ENCODE data around the gene DNTT.

DNTT gene

GRCh38 chr10:96378741-96379140 is 74.5 kb downstream of the DNTT start (continued):
- no peak for TF ChIP-seq ZNF211 (tag by site-specific recombination; IDR thresholded peaks at IDR 0.05; ENCODE audit: low read depth)
- no peak for TF ChIP-seq INSM2 (tag by site-specific recombination; IDR thresholded peaks at IDR 0.05)
- no peak for TF ChIP-seq TRIM28 (IDR thresholded peaks at IDR 0.05; ENCODE audit: borderline replicate concordance, low read length)
- no peak for TF ChIP-seq ZNF571 (tag by site-specific recombination; IDR thresholded peaks at IDR 0.05)
- TF ChIP-seq ZNF174 (tag by site-specific recombination; IDR thresholded peaks at IDR 0.05) = no peak
- no peak for TF ChIP-seq ZIC2 (tag by site-specific recombination; IDR thresholded peaks at IDR 0.05)
- TF ChIP-seq ZNF561 (tag by site-specific recombination; IDR thresholded peaks at IDR 0.05; ENCODE audit: borderline replicate concordance) = no peak

DNA sequence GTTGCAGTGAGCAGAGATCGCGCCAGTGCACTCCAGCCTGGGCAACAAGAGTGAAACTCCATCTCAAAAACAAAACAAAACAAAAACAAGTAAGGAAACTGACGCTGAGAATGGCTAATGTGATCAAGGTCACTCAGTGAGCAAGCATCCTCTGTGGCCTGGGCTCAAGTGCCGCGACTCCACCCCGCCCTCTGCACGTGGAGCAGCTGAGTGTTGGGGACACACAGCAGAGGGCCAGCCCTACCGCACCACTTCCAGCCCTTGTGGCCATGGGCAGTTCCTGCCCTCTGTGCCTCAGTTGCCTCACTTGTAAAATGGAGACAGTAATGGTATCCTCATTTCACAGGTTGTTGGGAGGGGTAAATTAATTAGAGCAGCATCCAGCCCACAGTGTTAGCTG is 75.5 kb downstream of the DNTT start:
- no peak overlapping the region for H3K4me3 ChIP-seq (ENCODE audit: low read depth, low read length)

GRCh38 chr10:96380821-96381220 is 76.6 kb downstream of the DNTT start:
- Histone ChIP-seq H3K4me1 (ENCODE audit: control insufficient read depth, insufficient read depth, low read length) (no peaks in the 10 kb centered on the region), H3K4me3 (ENCODE audit: low read depth, low read length) (no peak overlapping the region), H3K9me3 (ENCODE audit: control insufficient read depth, insufficient read depth, low read depth, low read length) (no peaks in the 10 kb centered on the region), H3K27ac (ENCODE audit: extremely low read depth, low read depth, low read length) (no peak overlapping the region), H3K36me3 (ENCODE audit: control insufficient read depth in 2 of 2, insufficient read depth in 1 of 2, low read length in 2 of 2) (no peaks in the 10 kb centered on the region)
- CTCF ChIA-PET = interaction anchor here (0.7 kb wide), 1 partner anchor 31 kb away, joined by 3 read pairs; no protein-coding TSS in a partner anchor
- POLR2A ChIA-PET = interaction anchor here (0.7 kb wide), 2 partner anchors 12 to 17 kb away, joined by 3 read pairs; no protein-coding TSS in a partner anchor
- TF ChIP-seq ZBTB6 (tag by site-specific recombination; IDR thresholded peaks at IDR 0.05) (no peak), ZNF560 (tag by site-specific recombination; IDR thresholded peaks at IDR 0.05; ENCODE audit: borderline replicate concordance) (no peak), SCRT2 (tag by site-specific recombination; IDR thresholded peaks at IDR 0.05) (no peak), ZXDB (tag by site-specific recombination; IDR thresholded peaks at IDR 0.05) (no peak), ZNF155 (tag by site-specific recombination; IDR thresholded peaks at IDR 0.05) (no peak), GLIS2 (tag by site-specific recombination; IDR thresholded peaks at IDR 0.05) (no peak), KLF16 (tag by site-specific recombination; IDR thresholded peaks at IDR 0.05) (no peak), GLI4 (tag by site-specific recombination; IDR thresholded peaks at IDR 0.05) (no peak), ZNF324 (tag by site-specific recombination; IDR thresholded peaks at IDR 0.05) (no peak), ZNF423 (tag by site-specific recombination; IDR thresholded peaks at IDR 0.05) (no peak), ZNF175 (tag by site-specific recombination; IDR thresholded peaks at IDR 0.05) (no peak), ZFP3 (tag by site-specific recombination; IDR thresholded peaks at IDR 0.05; ENCODE audit: low read depth) (no peak)

More for the DNA sequence above, 75.5 kb downstream of the DNTT start:
- Histone ChIP-seq H3K27ac (ENCODE audit: extremely low read depth, low read depth, low read length) (no peak overlapping the region), H3K9me3 (ENCODE audit: control insufficient read depth, insufficient read depth, low read depth, low read length) (no peaks in the 10 kb centered on the region), H3K4me1 (ENCODE audit: control insufficient read depth, insufficient read depth, low read length) (no peaks in the 10 kb centered on the region), H3K36me3 (ENCODE audit: control insufficient read depth in 2 of 2, insufficient read depth in 1 of 2, low read length in 2 of 2) (no peaks in the 10 kb centered on the region)
- TF ChIP-seq ZNF140 (tag by site-specific recombination; IDR thresholded peaks at IDR 0.05) (no peak), ZNF664 (tag by site-specific recombination; IDR thresholded peaks at IDR 0.05) (no peak), SP7 (tag by site-specific recombination; IDR thresholded peaks at IDR 0.05) (no peak), ZNF19 (tag by site-specific recombination; IDR thresholded peaks at IDR 0.05; ENCODE audit: low read depth) (no peak), ZNF777 (tag by site-specific recombination; IDR thresholded peaks at IDR 0.05; ENCODE audit: borderline replicate concordance) (no peak), ZNF701 (tag by site-specific recombination; IDR thresholded peaks at IDR 0.05) (no peak), GLI4 (tag by site-specific recombination; IDR thresholded peaks at IDR 0.05) (no peak), HOXA7 (CRISPR knock-in tag; IDR thresholded peaks at IDR 0.05; ENCODE audit: borderline replicate concordance) (no peak), ZNF174 (tag by site-specific recombination; IDR thresholded peaks at IDR 0.05) (no peak), ZNF121 (tag by site-specific recombination; IDR thresholded peaks at IDR 0.05) (no peak), ZNF138 (tag by site-specific recombination; IDR thresholded peaks at IDR 0.05; ENCODE audit: borderline replicate concordance) (no peak), ZNF148 (tag by site-specific recombination; IDR thresholded peaks at IDR 0.05; ENCODE audit: borderline replicate concordance) (no peak)
- ChIA-PET POLR2A (no interaction called here), CTCF (interaction anchor here (0.7 to 3.6 kb wide), 6 partner anchors 10 to 159 kb away, joined by 3 to 22 read pairs (median 4); no protein-coding TSS in a partner anchor)

All from HEK293 (cell line).